Measurements from ENCODE around the gene PACRG. TPM values are rescaled to one million over a fixed set of nuclear protein-coding genes. Genes with fewer than 3 reads are reported as not detected.

Gene PACRG
- polyA plus RNA-seq, 3 donors: not detected

- H3K4me1 ChIP-seq (ENCODE audit: control insufficient read depth in 1 of 2, insufficient read depth in 2 of 2, low read length in 2 of 2): no peaks in the 10 kb centered on the region
- H3K9me3 ChIP-seq (replicated peaks in 1 of 2; ENCODE audit: control insufficient read depth in 1 of 2, insufficient read depth in 1 of 2, low read length in 2 of 2): peaks cover 6 to 27% of the 10 kb centered on the region in 2 donors
- Mint-ChIP-seq H3K36me3 (no peaks in the 10 kb centered on the region), H3K27ac (no peak overlapping the region), H3K4me3 (no peak overlapping the region), H3K4me1 (no peaks in the 10 kb centered on the region), H3K9me3 (peaks cover 3 to 22% (median 12%) of the 10 kb centered on the region in 7 donors), H3K27me3 (ENCODE audit: low read depth in 3 of 3) (peaks cover 0 to 1% (median 0%) of the 10 kb centered on the region in 3 donors)
- H3K79me2 ChIP-seq (ENCODE audit: insufficient read depth, low read length): no peaks in the 10 kb centered on the region
- H3K4me3 ChIP-seq (replicated peaks in 1 of 3; ENCODE audit: low read depth in 2 of 3, low read length in 3 of 3): no peak overlapping the region
- no peak overlapping the region for H2AFZ ChIP-seq (ENCODE audit: insufficient read depth, low read depth, low read length, poor library complexity, severe bottlenecking)
- no peak overlapping the region for H3K4me2 ChIP-seq (replicated peaks; ENCODE audit: extremely low read depth, low read length, poor library complexity, severe bottlenecking)
- WGBS (ENCODE audit: insufficient coverage): 81% methylated on average over 3 of the region's 5 CpGs
- no peak for DNase-seq
- TF ChIP-seq, protein P1, sequence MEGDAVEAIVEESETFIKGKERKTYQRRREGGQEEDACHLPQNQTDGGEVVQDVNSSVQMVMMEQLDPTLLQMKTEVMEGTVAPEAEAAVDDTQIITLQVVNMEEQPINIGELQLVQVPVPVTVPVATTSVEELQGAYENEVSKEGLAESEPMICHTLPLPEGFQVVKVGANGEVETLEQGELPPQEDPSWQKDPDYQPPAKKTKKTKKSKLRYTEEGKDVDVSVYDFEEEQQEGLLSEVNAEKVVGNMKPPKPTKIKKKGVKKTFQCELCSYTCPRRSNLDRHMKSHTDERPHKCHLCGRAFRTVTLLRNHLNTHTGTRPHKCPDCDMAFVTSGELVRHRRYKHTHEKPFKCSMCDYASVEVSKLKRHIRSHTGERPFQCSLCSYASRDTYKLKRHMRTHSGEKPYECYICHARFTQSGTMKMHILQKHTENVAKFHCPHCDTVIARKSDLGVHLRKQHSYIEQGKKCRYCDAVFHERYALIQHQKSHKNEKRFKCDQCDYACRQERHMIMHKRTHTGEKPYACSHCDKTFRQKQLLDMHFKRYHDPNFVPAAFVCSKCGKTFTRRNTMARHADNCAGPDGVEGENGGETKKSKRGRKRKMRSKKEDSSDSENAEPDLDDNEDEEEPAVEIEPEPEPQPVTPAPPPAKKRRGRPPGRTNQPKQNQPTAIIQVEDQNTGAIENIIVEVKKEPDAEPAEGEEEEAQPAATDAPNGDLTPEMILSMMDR (IDR thresholded peaks at IDR 0.05): no peak
- H3K27me3 ChIP-seq (ENCODE audit: control insufficient read depth in 2 of 2, insufficient read depth in 2 of 2, low read length in 2 of 2): no peaks in the 10 kb centered on the region
- intact Hi-C loops (cut with micrococcal nuclease): no loop called here
- no peaks in the 10 kb centered on the region for H4K20me1 ChIP-seq (ENCODE audit: insufficient read depth, low read length)
- no peaks in the 10 kb centered on the region for H3K36me3 ChIP-seq (replicated peaks in 1 of 2; ENCODE audit: control insufficient read depth in 1 of 2, insufficient read depth in 2 of 2, low read length in 2 of 2)
- no peak overlapping the region for H3K9ac ChIP-seq (ENCODE audit: insufficient read depth, low read length, poor library complexity, severe bottlenecking)
- no peak overlapping the region for H3K27ac ChIP-seq (ENCODE audit: low read depth in 1 of 2, low read length in 2 of 2)
These were observed 320.6 kb downstream of the PACRG start for GRCh38 chr6:163048345-163048744.

DNA sequence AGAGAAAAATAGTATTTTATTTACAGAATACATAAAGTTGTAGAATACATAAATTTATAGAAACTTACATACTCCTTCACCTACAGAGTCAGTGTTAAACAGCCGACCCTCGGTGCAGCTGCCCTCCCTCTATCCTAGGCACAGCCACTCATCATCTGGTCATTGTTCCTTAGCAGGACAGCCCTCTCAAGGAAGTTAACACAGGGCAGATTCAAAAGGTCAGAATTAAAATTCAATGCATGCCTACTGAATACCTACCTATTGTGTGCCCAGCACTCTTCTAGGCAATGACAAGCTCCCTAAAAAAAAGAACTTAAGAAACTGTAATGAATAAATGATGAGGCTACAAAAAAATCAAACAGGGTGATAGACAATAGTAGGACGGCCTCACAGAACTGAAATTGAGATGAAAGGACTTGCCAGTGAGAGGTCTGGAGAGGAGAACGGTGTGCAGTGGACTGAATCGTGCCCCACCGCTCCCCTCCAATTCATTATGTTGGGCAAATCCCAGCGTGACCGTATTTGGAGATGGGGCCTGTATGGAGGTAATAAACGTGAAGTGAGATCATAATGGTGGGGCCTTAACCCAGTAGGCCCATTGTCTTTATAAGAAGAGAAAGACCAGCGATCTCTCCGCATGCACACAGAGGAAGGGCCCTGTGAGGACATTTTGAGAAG is 326.0 kb downstream of the PACRG start:
- H4K20me1 ChIP-seq (ENCODE audit: insufficient read depth, low read length): no peaks in the 10 kb centered on the region
- 93% methylated on average over 5 of the region's 11 CpGs for WGBS (ENCODE audit: insufficient coverage)
- H3K4me3 Mint-ChIP-seq: no peak overlapping the region
- TF ChIP-seq, protein P1 (IDR thresholded peaks at IDR 0.05): no peak
- no peaks in the 10 kb centered on the region for H3K79me2 ChIP-seq (ENCODE audit: insufficient read depth, low read length)
- no peak overlapping the region for H3K9ac ChIP-seq (ENCODE audit: insufficient read depth, low read length, poor library complexity, severe bottlenecking)
- H3K4me3 ChIP-seq (replicated peaks in 1 of 3; ENCODE audit: low read depth in 2 of 3, low read length in 3 of 3): no peak overlapping the region
- no peak overlapping the region for H2AFZ ChIP-seq (ENCODE audit: insufficient read depth, low read depth, low read length, poor library complexity, severe bottlenecking)
- peaks cover 25 to 29% of the 10 kb centered on the region in 2 donors for H3K9me3 ChIP-seq (replicated peaks in 1 of 2; ENCODE audit: control insufficient read depth in 1 of 2, insufficient read depth in 1 of 2, low read length in 2 of 2)
- no peak overlapping the region for H3K27ac ChIP-seq (ENCODE audit: low read depth in 1 of 2, low read length in 2 of 2)
- H3K9me3 Mint-ChIP-seq: peaks cover 5 to 22% (median 18%) of the 10 kb centered on the region in 7 donors
- H3K27me3 ChIP-seq (ENCODE audit: control insufficient read depth in 2 of 2, insufficient read depth in 2 of 2, low read length in 2 of 2): no peaks in the 10 kb centered on the region
- no peak overlapping the region for H3K27ac Mint-ChIP-seq
- H3K36me3 Mint-ChIP-seq: no peaks in the 10 kb centered on the region
- no peak for DNase-seq
- no peaks in the 10 kb centered on the region for H3K36me3 ChIP-seq (replicated peaks in 1 of 2; ENCODE audit: control insufficient read depth in 1 of 2, insufficient read depth in 2 of 2, low read length in 2 of 2)
- no peaks in the 10 kb centered on the region for H3K4me1 ChIP-seq (ENCODE audit: control insufficient read depth in 1 of 2, insufficient read depth in 2 of 2, low read length in 2 of 2)
- no peaks in the 10 kb centered on the region for H3K4me1 Mint-ChIP-seq
- peaks cover 0 to 1% (median 0%) of the 10 kb centered on the region in 3 donors for H3K27me3 Mint-ChIP-seq (ENCODE audit: low read depth in 3 of 3)
- no peak overlapping the region for H3K4me2 ChIP-seq (replicated peaks; ENCODE audit: extremely low read depth, low read length, poor library complexity, severe bottlenecking)
- intact Hi-C loops (cut with micrococcal nuclease): no loop called here
